Transverse colon (tissue), 4 donors: ENCODE data around the gene TRPM2. TPM values are rescaled to one million over a fixed set of nuclear protein-coding genes. Genes with fewer than 3 reads are reported as not detected.
"Not testable (repeated sequence)": the region's sequence is repeated elsewhere in the genome, so short reads cannot be mapped to it uniquely, and the experiment has no call there.

Experiments
- DNase-seq: peaks from one replicate; pipeline ENCODE4 v3.0.0-alpha.2; 2019
- H3K27ac ChIP-seq, 4 donors: fragments of 200-600 bp; sonication (generic); 2 replicates each; pipeline ENCODE4 v1.5.1; 2016 to 2018; ENCODE audit warnings: inconsistent platforms in 4 of 4
- H3K27me3 ChIP-seq: fragments of 200-600 bp; sonication (generic); 2 replicates; pipeline ENCODE4 v1.5.1; 2017; ENCODE audit warnings: inconsistent platforms
- H3K36me3 ChIP-seq, 4 donors: fragments of 200-600 bp; sonication (generic); 2 replicates each; pipeline ENCODE4 v1.5.1; 2017 to 2019; ENCODE audit warnings: inconsistent platforms in 4 of 4
- H3K4me1 ChIP-seq, 4 donors: fragments of 200-600 bp; sonication (generic); 2 replicates each; pipeline ENCODE4 v1.5.1; 2017 to 2020; ENCODE audit warnings: inconsistent platforms in 4 of 4
- H3K4me3 ChIP-seq, 4 donors: fragments of 200-600 bp; sonication (generic); 1 replicate in 1 of 4; 2 replicates in 3 of 4; pipeline versions ENCODE4 v1.5.1 to v1.6.1; 2017 to 2019; ENCODE audit warnings: inconsistent platforms in 4 of 4
- H3K9me3 ChIP-seq, 2 donors: fragments of 200-600 bp; sonication (generic); 2 replicates each; pipeline ENCODE4 v1.5.1; 2017 to 2019; ENCODE audit warnings: inconsistent platforms in 2 of 2
- CTCF ChIP-seq, 5 experiments: fragments of 200-600 bp in 3 of 5; fragments of 450-650 bp in 2 of 5; sonication (generic) in 3 of 5; IDR thresholded peaks; 1 replicate in 2 of 5; 2 replicates in 3 of 5; pipeline ENCODE4 v1.5.1; 2016 to 2017; ENCODE audit warnings: antibody characterized with exemption in 5 of 5, inconsistent platforms in 3 of 5, mild to moderate bottlenecking in 2 of 5, moderate library complexity in 1 of 5
- EP300 ChIP-seq: sonication (generic); formaldehyde crosslinking; IDR thresholded peaks from one replicate; pipeline ENCODE4 v1.6.1; 2017; ENCODE audit warnings: antibody characterized with exemption, low read depth
- POLR2A ChIP-seq: fragments of 450-650 bp; IDR thresholded peaks from one replicate; pipeline ENCODE4 v1.6.1; 2016; ENCODE audit warnings: antibody characterized with exemption, mild to moderate bottlenecking, moderate library complexity
- POLR2AphosphoS5 ChIP-seq, 3 donors: sonication (generic); formaldehyde crosslinking; IDR thresholded peaks; one replicate each; pipeline ENCODE4 v1.6.1; 2016; ENCODE audit warnings: antibody characterized with exemption in 3 of 3
- WGBS, 2 donors: methylation state at CpG; one replicate each; pipeline ENCODE4 v1.1.5; 2018; ENCODE audit warnings: low coverage in 1 of 2; 5-methylcytosine and 5-hydroxymethylcytosine counted together
- in situ Hi-C, 4 donors: fragments of 200-750 bp; cut with MboI; loops; one replicate each; pipeline versions ENCODE4 v1.15.0 to v1.15.1; 2017; ENCODE audit warnings: low sequenced_read_pairs in 3 of 4, low pct_ligation_motif_present in 1 of 4, low pct_unique_long_range_greater_than_20kb in 1 of 4
- intact Hi-C: fragments of 100-400 bp; cut with DNase I; formaldehyde crosslinking; loops from one replicate; pipeline ENCODE4 v1.15.1; 2023; ENCODE audit warnings: low total_unique reads
- total RNA-seq, 4 donors: library from RNA; depleted of rRNA; stranded (reverse); fragments of >200 nt; gene quantifications; one replicate each; pipeline ENCODE4 v1.1.0, GENCODE V29; 2016

TRPM2 gene
- total RNA-seq, 4 donors from 2014 or later, result 2.3 to 2.9 (median 2.6) TPM; not detected in 1

DNA sequence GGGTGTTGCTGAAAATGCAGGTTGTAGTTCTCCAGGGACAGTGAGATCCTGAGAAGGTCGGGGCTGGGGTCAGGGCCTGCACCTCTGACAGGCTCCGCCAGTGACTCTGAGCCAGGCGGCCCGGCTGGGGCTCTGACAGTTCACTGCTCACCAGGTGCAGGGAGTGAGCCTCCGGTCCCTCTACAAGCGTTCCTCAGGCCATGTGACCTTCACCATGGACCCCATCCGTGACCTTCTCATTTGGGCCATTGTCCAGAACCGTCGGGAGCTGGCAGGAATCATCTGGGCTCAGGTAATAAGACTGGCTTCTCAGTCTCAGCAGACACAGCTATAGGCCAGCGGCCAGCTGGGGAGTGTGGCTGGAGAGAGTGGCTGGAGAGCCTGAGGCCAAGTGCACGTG is 41.8 kb downstream of the TRPM2 start:
- H3K27me3 ChIP-seq, result no peaks in the 10 kb centered on the region
- in situ Hi-C loops (no loop called here), intact Hi-C loops (no loop called here)
- no peak for DNase-seq
- H3K9me3 ChIP-seq, result no peaks in the 10 kb centered on the region
- H3K4me3 ChIP-seq, result no peak overlapping the region
- TF ChIP-seq POLR2AphosphoS5 (IDR thresholded peaks at IDR 0.05) (no peak), EP300 (no peak), POLR2A (no peak), CTCF (IDR thresholded peaks at IDR 0.05) (no peak)
- 64% methylated on average over 9 of the region's 11 CpGs; no CpG with 5 or more reads in 1 of the 2 donors for WGBS, 2 donors
- H3K27ac ChIP-seq, result no peak overlapping the region
- no peaks in the 10 kb centered on the region for H3K36me3 ChIP-seq
- no peaks in the 10 kb centered on the region for H3K4me1 ChIP-seq

- DNase-seq, H3K27me3 ChIP-seq, H3K4me1 ChIP-seq, H3K36me3 ChIP-seq, H3K27ac ChIP-seq, intact Hi-C loops, H3K9me3 ChIP-seq, H3K4me3 ChIP-seq, in situ Hi-C loops: not testable (repeated sequence)
- WGBS, 2 donors, result 60 to 90% methylated on average over 1 to 6 of the region's 6 CpGs
These were observed 43.4 kb downstream of the TRPM2 start for GRCh38 chr21:44396803-44397202.

DNA sequence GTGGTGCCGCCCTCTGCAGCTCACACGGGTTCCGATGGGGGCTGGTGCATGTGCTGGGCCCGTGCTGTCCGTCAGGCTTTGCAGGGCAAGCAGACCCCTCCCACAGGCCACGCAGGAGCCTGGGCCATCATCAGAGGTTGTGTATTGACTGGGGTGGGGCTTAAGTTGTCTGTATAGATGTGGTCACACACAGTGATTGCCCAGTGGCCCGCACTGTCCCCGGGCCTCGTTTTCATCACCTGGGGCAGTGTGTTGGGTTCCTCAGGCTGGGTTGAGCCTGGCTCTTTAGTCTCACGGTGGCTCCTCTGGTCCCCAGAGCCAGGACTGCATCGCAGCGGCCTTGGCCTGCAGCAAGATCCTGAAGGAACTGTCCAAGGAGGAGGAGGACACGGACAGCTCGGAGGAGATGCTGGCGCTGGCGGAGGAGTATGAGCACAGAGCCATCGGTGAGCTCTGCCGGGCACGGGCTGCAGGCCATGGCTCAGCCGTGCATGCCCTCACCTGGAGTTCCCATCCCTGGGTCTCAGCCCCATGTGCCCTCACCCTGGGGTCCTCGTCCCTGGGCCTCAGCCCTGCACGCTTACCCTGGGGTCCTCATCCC is 44.1 kb downstream of the TRPM2 start:
- in situ Hi-C loops, result no loop called here
- Histone ChIP-seq H3K36me3 (no peaks in the 10 kb centered on the region), H3K4me3 (no peak overlapping the region), H3K27ac (no peak overlapping the region), H3K4me1 (no peaks in the 10 kb centered on the region), H3K9me3 (no peaks in the 10 kb centered on the region), H3K27me3 (no peaks in the 10 kb centered on the region)
- intact Hi-C loops, result no loop called here
- 75 to 87% methylated on average over 4 to 20 of the region's 22 CpGs for WGBS, 2 donors
- no peak for DNase-seq
- TF ChIP-seq CTCF (IDR thresholded peaks at IDR 0.05) (no peak), POLR2A (no peak), POLR2AphosphoS5 (IDR thresholded peaks at IDR 0.05) (no peak), EP300 (no peak)

- in situ Hi-C loops, result no loop called here
- Histone ChIP-seq H3K4me3 (no peak overlapping the region), H3K27ac (no peak overlapping the region), H3K36me3 (no peaks in the 10 kb centered on the region), H3K9me3 (no peaks in the 10 kb centered on the region), H3K4me1 (no peaks in the 10 kb centered on the region), H3K27me3 (no peaks in the 10 kb centered on the region)
- WGBS, 2 donors, result 80 to 87% methylated on average over 3 to 9 of the region's 9 CpGs
- intact Hi-C loops, result no loop called here
- TF ChIP-seq POLR2A, result no peak
- TF ChIP-seq POLR2AphosphoS5 (IDR thresholded peaks at IDR 0.05), result no peak
- no peak for TF ChIP-seq CTCF (IDR thresholded peaks at IDR 0.05)
- no peak for TF ChIP-seq EP300
- no peak for DNase-seq
These were observed 45.1 kb downstream of the TRPM2 start for GRCh38 chr21:44398499-44398898.
